GM18909 (cell line): ENCODE results near the gene BCLAF1.
A peak's percentile ranks its signal among the peaks of the same experiment; 100 is the strongest.

ENCODE experiments used
- ATAC-seq: cut with Tn5 transposase; IDR thresholded peaks from one replicate; pipeline ENCODE4 v1.9.1; 2021; ENCODE audit warnings: mild to moderate bottlenecking; ENCODE audit not compliant: unreplicated experiment, poor library complexity

The BCLAF1 gene

GRCh38 chr6:136289579-136290409 lies at the start of gene BCLAF1:
Gene BCLAF1 (minus strand): TSS chr6:136289846. CDS start chr6:136279866, 9,980 bp downstream.
- ATAC-seq, result peak; percentile 96

GRCh38 chr6:136338486-136338885 lies 48.8 kb upstream of the BCLAF1 start:
- no peak for ATAC-seq

GRCh38 chr6:136337606-136338005 lies 48.0 kb upstream of the BCLAF1 start:
- no peak for ATAC-seq

GRCh38 chr6:136337121-136337520 lies 47.5 kb upstream of the BCLAF1 start:
- ATAC-seq, result no peak

GRCh38 chr6:136335736-136336363 lies 46.2 kb upstream of the BCLAF1 start:
- ATAC-seq, result no peak

- ATAC-seq, result no peak
Observed at GRCh38 chr6:136334853-136335252, 45.2 kb upstream of the BCLAF1 start.

GRCh38 chr6:136334465-136334846 lies 44.8 kb upstream of the BCLAF1 start:
- no peak for ATAC-seq

GRCh38 chr6:136333824-136334464 lies 44.3 kb upstream of the BCLAF1 start:
- no peak for ATAC-seq

- no peak for ATAC-seq
Observed at GRCh38 chr6:136331461-136331860, 41.8 kb upstream of the BCLAF1 start.

GRCh38 chr6:136330634-136331033 lies 41.0 kb upstream of the BCLAF1 start:
- ATAC-seq, result no peak

- ATAC-seq, result no peak
Observed at GRCh38 chr6:136326038-136326553, 36.5 kb upstream of the BCLAF1 start.

GRCh38 chr6:136324686-136325380 lies 35.2 kb upstream of the BCLAF1 start:
- ATAC-seq, result no peak

GRCh38 chr6:136323431-136324112 lies 33.9 kb upstream of the BCLAF1 start:
- no peak for ATAC-seq

- no peak for ATAC-seq
Observed at GRCh38 chr6:136319732-136320131, 30.1 kb upstream of the BCLAF1 start.

- no peak for ATAC-seq
Observed at GRCh38 chr6:136318676-136319075, 29.0 kb upstream of the BCLAF1 start.

- no peak for ATAC-seq
Observed at GRCh38 chr6:136317971-136318370, 28.3 kb upstream of the BCLAF1 start.

- ATAC-seq, result peak; percentile 70
Observed at GRCh38 chr6:136317021-136317694, 27.5 kb upstream of the BCLAF1 start.

GRCh38 chr6:136315594-136315993 lies 25.9 kb upstream of the BCLAF1 start:
- ATAC-seq, result no peak

GRCh38 chr6:136312975-136313374 lies 23.3 kb upstream of the BCLAF1 start:
- no peak for ATAC-seq
